K562 (cell line): ENCODE data around the gene DHTKD1. TPM values are rescaled to one million over a fixed set of nuclear protein-coding genes. Genes with fewer than 3 reads are reported as not detected.

Experiments used
- ADNP ChIP-seq: fragments of 200-800 bp; sonication (Bioruptor generic); IDR thresholded peaks from 2 replicates; pipeline ENCODE4 v1.6.1; 2016; ENCODE audit warnings: missing genetic modification characterization, missing compliant biosample characterization
- CBX2 ChIP-seq: fragments of 200-600 bp; sonication (generic); IDR thresholded peaks from one replicate; pipeline ENCODE4 v1.6.1; 2012; ENCODE audit warnings: mild to moderate bottlenecking, low read length, inconsistent platforms; ENCODE audit not compliant: insufficient read depth, poor library complexity, severe bottlenecking
- CCAR2 ChIP-seq: fragments of 200-400 bp; formaldehyde crosslinking; IDR thresholded peaks from 2 replicates; pipeline ENCODE4 v1.6.1; 2017; ENCODE audit warnings: mild to moderate bottlenecking, low read depth, low read length
- CREBBP ChIP-seq: IDR thresholded peaks from one replicate; pipeline ENCODE4 v1.6.1; 2012; ENCODE audit warnings: low read depth, mild to moderate bottlenecking, control low read depth, inconsistent platforms, low read length
- DACH1 ChIP-seq: fragments of 450-650 bp; IDR thresholded peaks from 2 replicates; pipeline ENCODE4 v1.6.1; 2018; ENCODE audit not compliant: partially characterized antibody
- E2F3 ChIP-seq: fragments of 250-450 bp; sonication (Bioruptor Pico); IDR thresholded peaks from 2 replicates; pipeline ENCODE4 v1.4.0; 2020; ENCODE audit warnings: mild to moderate bottlenecking
- EGR1 ChIP-seq: fragments of 450-650 bp; conservative IDR thresholded peaks from 2 replicates; pipeline ENCODE4 v1.6.1; 2017; ENCODE audit warnings: mild to moderate bottlenecking
- GATAD2B ChIP-seq: fragments of 450-650 bp; IDR thresholded peaks from 2 replicates; pipeline ENCODE4 v1.6.1; 2017; ENCODE audit warnings: mild to moderate bottlenecking, borderline replicate concordance
- HSF4 ChIP-seq: fragments of 250-450 bp; sonication (Bioruptor Pico); IDR thresholded peaks from 2 replicates; pipeline ENCODE4 v2.1.2; 2022; ENCODE audit warnings: mild to moderate bottlenecking, moderate library complexity, borderline replicate concordance
- KDM5B ChIP-seq: fragments of 200-600 bp; sonication (generic); IDR thresholded peaks from 2 replicates; pipeline ENCODE4 v1.6.1; 2012; ENCODE audit warnings: low read depth, mild to moderate bottlenecking, moderate library complexity, low read length, control low read depth, inconsistent platforms; ENCODE audit not compliant: insufficient replicate concordance
- MCM3 ChIP-seq: fragments of 450-650 bp; IDR thresholded peaks from 2 replicates; pipeline ENCODE4 v1.6.1; 2016
- RB1 ChIP-seq: fragments of 450-650 bp; IDR thresholded peaks from 2 replicates; pipeline ENCODE4 v1.6.1; 2017; ENCODE audit warnings: low read depth, mild to moderate bottlenecking
- SMAD1 ChIP-seq: fragments of 150-350 bp; IDR thresholded peaks from 2 replicates; pipeline ENCODE4 v1.6.1; 2014; ENCODE audit warnings: low read length, low read depth; ENCODE audit not compliant: partially characterized antibody
- SRF ChIP-seq, 2 experiments: fragments of 250-450, 450-650 bp in 1 of 2; sonication (Bioruptor Pico) in 1 of 2; sonication (generic) in 1 of 2; formaldehyde crosslinking; IDR thresholded peaks; 2 replicates each; pipeline versions ENCODE4 v1.5.0 to v1.5.1; 2020 to 2022; ENCODE audit warnings: mild to moderate bottlenecking in 1 of 2, missing genetic modification reagents in 1 of 2
- XRCC3 ChIP-seq: fragments of 450-650 bp; IDR thresholded peaks from 2 replicates; pipeline ENCODE4 v1.6.1; 2017; ENCODE audit warnings: mild to moderate bottlenecking, moderate library complexity
- ZNF79 ChIP-seq: fragments of 250-450 bp; sonication (Bioruptor Pico); IDR thresholded peaks from 2 replicates; pipeline ENCODE4 v1.4.0; 2020; ENCODE audit warnings: low read depth, mild to moderate bottlenecking, moderate library complexity
- polyA plus RNA-seq, 8 experiments: library from polyadenylated mRNA; depleted of rRNA in 4 of 8; stranded (reverse) in 5 of 8; unstranded in 3 of 8; fragments of >200 nt; fragmentation: Nextera tagmentation in 2 of 8; fragmentation: Illumina TruSeq in 1 of 8; extraction: Ambion mirVana in 2 of 8; extraction: Trizol in 1 of 8; gene quantifications; 2 replicates each; pipeline versions ENCODE4 v1.2.1 to v1.2.3, GENCODE V29; 2011 to 2014; ENCODE audit warnings: inconsistent platforms in 1 of 8, missing spikeins in 1 of 8
- total RNA-seq, 7 experiments: library from RNA; depleted of rRNA in 6 of 7; stranded (reverse); fragments of >200 nt in 6 of 7; fragmentation: Illumina TruSeq in 2 of 7; extraction: Trizol in 2 of 7; gene quantifications; 2 replicates each; pipeline versions ENCODE4 v1.2.1 to v1.2.3, GENCODE V29; 2011 to 2021; ENCODE audit warnings: low replicate concordance in 1 of 7
- TF ChIP-seq, protein P1 (sequence below): fragments of 250-450 bp; sonication (Bioruptor Pico); IDR thresholded peaks from 2 replicates; pipeline ENCODE4 v1.4.0; 2020
- TF ChIP-seq, protein P2 (sequence below): sonication (generic); formaldehyde crosslinking; IDR thresholded peaks from 2 replicates; pipeline ENCODE4 v1.8.0; 2022; ENCODE audit warnings: missing genetic modification reagents, mild to moderate bottlenecking, moderate library complexity, borderline replicate concordance
- TF ChIP-seq, protein P3 (sequence below): fragments of 250-450 bp; sonication (Bioruptor Pico); IDR thresholded peaks from 2 replicates; pipeline ENCODE4 v1.6.1; 2021; ENCODE audit warnings: mild to moderate bottlenecking
- TF ChIP-seq, protein P4 (sequence below): fragments of 450-650 bp; IDR thresholded peaks from 2 replicates; pipeline ENCODE4 v1.6.1; 2016; ENCODE audit warnings: low read depth, mild to moderate bottlenecking, moderate library complexity

The DHTKD1 gene
- total and polyA plus RNA-seq, 9 of the 15 experiments (the other 6 are each of a cell fraction or from before 2014, with no cell fraction given) = 3.1 to 19.7 (median 6.8) TPM

DNA sequence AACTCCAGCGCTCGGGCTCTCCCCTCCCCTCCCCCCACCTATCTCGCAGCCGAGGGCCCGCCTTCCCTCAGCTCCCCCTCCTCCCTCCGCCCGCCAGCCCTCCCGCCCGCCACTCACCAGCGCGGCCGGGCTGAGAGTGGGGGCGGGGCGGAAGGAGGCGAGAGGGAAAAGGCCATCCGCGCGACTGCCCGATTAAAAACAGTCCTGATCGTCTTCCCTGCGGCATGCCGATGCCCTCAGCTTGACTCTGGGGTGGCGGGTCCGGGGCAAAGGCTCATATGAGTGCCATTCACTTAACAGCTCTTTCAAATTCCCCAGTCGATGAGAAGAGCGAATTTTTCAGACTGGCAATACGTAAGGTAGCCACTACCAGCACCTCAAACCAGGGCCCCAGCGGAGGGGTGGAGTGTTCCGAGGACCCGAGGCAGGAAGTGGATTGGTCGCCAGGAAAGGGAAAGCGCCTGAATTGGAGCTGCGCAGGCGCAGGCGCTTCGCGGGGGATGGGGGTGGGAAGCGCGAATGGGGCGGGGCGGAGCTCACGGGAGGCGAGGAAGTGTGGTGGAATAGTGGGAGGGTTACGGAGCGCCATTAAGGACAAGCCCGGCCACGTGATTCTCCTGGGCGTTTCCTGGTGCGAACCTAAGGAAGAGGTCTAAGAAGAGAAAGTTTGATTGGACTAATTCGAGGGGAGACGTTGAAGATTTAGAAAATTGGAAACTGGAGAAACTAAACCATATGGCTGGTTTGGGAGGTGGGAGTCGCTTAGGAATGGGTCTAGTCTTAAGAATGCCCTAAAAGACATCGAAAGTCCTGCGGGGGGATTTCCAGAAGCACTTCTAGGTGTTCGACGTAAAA, 25.7 kb upstream of the DHTKD1 start, which contains the start of gene UPF2 (continued):
- TF ChIP-seq, protein P1, sequence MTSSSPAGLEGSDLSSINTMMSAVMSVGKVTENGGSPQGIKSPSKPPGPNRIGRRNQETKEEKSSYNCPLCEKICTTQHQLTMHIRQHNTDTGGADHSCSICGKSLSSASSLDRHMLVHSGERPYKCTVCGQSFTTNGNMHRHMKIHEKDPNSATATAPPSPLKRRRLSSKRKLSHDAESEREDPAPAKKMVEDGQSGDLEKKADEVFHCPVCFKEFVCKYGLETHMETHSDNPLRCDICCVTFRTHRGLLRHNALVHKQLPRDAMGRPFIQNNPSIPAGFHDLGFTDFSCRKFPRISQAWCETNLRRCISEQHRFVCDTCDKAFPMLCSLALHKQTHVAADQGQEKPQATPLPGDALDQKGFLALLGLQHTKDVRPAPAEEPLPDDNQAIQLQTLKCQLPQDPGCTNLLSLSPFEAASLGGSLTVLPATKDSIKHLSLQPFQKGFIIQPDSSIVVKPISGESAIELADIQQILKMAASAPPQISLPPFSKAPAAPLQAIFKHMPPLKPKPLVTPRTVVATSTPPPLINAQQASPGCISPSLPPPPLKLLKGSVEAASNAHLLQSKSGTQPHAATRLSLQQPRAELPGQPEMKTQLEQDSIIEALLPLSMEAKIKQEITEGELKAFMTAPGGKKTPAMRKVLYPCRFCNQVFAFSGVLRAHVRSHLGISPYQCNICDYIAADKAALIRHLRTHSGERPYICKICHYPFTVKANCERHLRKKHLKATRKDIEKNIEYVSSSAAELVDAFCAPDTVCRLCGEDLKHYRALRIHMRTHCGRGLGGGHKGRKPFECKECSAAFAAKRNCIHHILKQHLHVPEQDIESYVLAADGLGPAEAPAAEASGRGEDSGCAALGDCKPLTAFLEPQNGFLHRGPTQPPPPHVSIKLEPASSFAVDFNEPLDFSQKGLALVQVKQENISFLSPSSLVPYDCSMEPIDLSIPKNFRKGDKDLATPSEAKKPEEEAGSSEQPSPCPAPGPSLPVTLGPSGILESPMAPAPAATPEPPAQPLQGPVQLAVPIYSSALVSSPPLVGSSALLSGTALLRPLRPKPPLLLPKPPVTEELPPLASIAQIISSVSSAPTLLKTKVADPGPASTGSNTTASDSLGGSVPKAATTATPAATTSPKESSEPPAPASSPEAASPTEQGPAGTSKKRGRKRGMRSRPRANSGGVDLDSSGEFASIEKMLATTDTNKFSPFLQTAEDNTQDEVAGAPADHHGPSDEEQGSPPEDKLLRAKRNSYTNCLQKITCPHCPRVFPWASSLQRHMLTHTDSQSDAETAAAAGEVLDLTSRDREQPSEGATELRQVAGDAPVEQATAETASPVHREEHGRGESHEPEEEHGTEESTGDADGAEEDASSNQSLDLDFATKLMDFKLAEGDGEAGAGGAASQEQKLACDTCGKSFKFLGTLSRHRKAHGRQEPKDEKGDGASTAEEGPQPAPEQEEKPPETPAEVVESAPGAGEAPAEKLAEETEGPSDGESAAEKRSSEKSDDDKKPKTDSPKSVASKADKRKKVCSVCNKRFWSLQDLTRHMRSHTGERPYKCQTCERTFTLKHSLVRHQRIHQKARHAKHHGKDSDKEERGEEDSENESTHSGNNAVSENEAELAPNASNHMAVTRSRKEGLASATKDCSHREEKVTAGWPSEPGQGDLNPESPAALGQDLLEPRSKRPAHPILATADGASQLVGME (CRISPR knock-in tag) = no peak
- TF ChIP-seq, protein P2, sequence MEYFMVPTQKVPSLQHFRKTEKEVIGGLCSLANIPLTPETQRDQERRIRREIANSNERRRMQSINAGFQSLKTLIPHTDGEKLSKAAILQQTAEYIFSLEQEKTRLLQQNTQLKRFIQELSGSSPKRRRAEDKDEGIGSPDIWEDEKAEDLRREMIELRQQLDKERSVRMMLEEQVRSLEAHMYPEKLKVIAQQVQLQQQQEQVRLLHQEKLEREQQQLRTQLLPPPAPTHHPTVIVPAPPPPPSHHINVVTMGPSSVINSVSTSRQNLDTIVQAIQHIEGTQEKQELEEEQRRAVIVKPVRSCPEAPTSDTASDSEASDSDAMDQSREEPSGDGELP (CRISPR knock-in tag) = peak; percentile 75; the same call in 1 of the 2 replicates
- TF ChIP-seq EGR1 (peak; percentile 46), GATAD2B (no peak), RB1 (peak; percentile 67), SRF (CRISPR knock-in tag; IDR thresholded peaks at IDR 0.05) (peak in 1 of 2 experiments; percentile 93; a peak in 2 of 4 replicates), DACH1 (peak; percentile 96), E2F3 (no peak), SMAD1 (no peak), HSF4 (no peak), ZNF79 (CRISPR knock-in tag) (no peak), MCM3 (no peak), KDM5B (peak; percentile 28), CREBBP (no peak), XRCC3 (no peak), CCAR2 (no peak), CBX2 (no peak), ADNP (no peak)
- TF ChIP-seq, protein P3, sequence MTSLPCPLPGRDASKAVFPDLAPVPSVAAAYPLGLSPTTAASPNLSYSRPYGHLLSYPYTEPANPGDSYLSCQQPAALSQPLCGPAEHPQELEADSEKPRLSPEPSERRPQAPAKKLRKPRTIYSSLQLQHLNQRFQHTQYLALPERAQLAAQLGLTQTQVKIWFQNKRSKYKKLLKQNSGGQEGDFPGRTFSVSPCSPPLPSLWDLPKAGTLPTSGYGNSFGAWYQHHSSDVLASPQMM (CRISPR knock-in tag) = no peak
- TF ChIP-seq, protein P4, sequence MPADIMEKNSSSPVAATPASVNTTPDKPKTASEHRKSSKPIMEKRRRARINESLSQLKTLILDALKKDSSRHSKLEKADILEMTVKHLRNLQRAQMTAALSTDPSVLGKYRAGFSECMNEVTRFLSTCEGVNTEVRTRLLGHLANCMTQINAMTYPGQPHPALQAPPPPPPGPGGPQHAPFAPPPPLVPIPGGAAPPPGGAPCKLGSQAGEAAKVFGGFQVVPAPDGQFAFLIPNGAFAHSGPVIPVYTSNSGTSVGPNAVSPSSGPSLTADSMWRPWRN = no peak
